Spleen (tissue), 7 donors: ENCODE measurements around the gene SLN.

Experiments
- CTCF ChIP-seq, 11 experiments: fragments of 200-600 bp in 7 of 11; fragments of 450-650 bp in 4 of 11; sonication (generic) in 4 of 11; IDR thresholded peaks in 8 of 11; conservative IDR thresholded peaks in 3 of 11; 1 replicate in 7 of 11; 2 replicates in 4 of 11; pipeline versions ENCODE4 v1.4.0 to v1.8.0; 2016 to 2021; ENCODE audit warnings: antibody characterized with exemption in 11 of 11, inconsistent platforms in 4 of 11, mild to moderate bottlenecking in 1 of 11
- POLR2A ChIP-seq, 3 donors: fragments of 450-650 bp; IDR thresholded peaks; one replicate each; pipeline ENCODE4 v1.5.1; 2017; ENCODE audit warnings: antibody characterized with exemption in 3 of 3, mild to moderate bottlenecking in 1 of 3
- POLR2AphosphoS5 ChIP-seq, 3 donors: sonication (generic); formaldehyde crosslinking; IDR thresholded peaks; one replicate each; pipeline ENCODE4 v1.5.1; 2017; ENCODE audit warnings: antibody characterized with exemption in 3 of 3
- donor health status: DM: no; HTN: no; CAD: no; lungs with moderate emphysema.
- donor health status: DM: no; HTN: no; CAD: no.
- donor health status: DM: no; HTN: no; CAD: no.

GRCh38 chr11:107744736-107745135 is 32.9 kb upstream of the SLN start:
- TF ChIP-seq CTCF (IDR thresholded peaks at IDR 0.05 in 8 of 11, conservative IDR thresholded peaks at IDR 0.05 in 3 of 11) (no peak), POLR2AphosphoS5 (IDR thresholded peaks at IDR 0.05) (no peak), POLR2A (IDR thresholded peaks at IDR 0.05) (no peak)
